ENCODE results near the gene CDC42EP5. TPM values are rescaled to one million over a fixed set of nuclear protein-coding genes. Genes with fewer than 3 reads are reported as not detected.

Gene CDC42EP5
- total and polyA plus RNA-seq, 4 donors, result 0.28 to 2.2 (median 0.84) TPM; not detected in 1

GRCh38 chr19:54420383-54421168 lies 52.5 kb downstream of the CDC42EP5 start:
- TF ChIP-seq TAF1 (conservative IDR thresholded peaks at IDR 0.05) (no peak), JUND (IDR thresholded peaks at IDR 0.05) (no peak), REST (IDR thresholded peaks at IDR 0.05) (no peak), RXRA (IDR thresholded peaks at IDR 0.05) (no peak), MAX (IDR thresholded peaks at IDR 0.05) (no peak), FOXA2 (IDR thresholded peaks at IDR 0.05) (no peak), NR2F2 (IDR thresholded peaks at IDR 0.05) (no peak), SP1 (IDR thresholded peaks at IDR 0.05) (no peak), HNF4A (conservative IDR thresholded peaks at IDR 0.05) (no peak), EGR1 (IDR thresholded peaks at IDR 0.05; ENCODE audit: low read depth in 2 of 2) (no peak), YY1 (IDR thresholded peaks at IDR 0.05) (no peak), ATF3 (IDR thresholded peaks at IDR 0.05) (no peak), GABPA (IDR thresholded peaks at IDR 0.05 in 1 of 2, conservative IDR thresholded peaks at IDR 0.05 in 1 of 2) (no peak)

GRCh38 chr19:54420068-54420382 lies 53.1 kb downstream of the CDC42EP5 start:
- Histone ChIP-seq H3K4me3 (ENCODE audit: low read depth in 1 of 3, low read length in 3 of 3) (no peak overlapping the region), H3K4me1 (ENCODE audit: control insufficient read depth in 4 of 4, insufficient read depth in 4 of 4, low read length in 3 of 4) (no peaks in the 10 kb centered on the region), H3K9me3 (ENCODE audit: control insufficient read depth in 4 of 4, low read length in 3 of 4) (no peaks in the 10 kb centered on the region), H3K9ac (ENCODE audit: low read depth in 1 of 2, low read length in 2 of 2) (no peak overlapping the region), H3K27ac (ENCODE audit: low read depth in 1 of 2, low read length in 2 of 2) (no peak overlapping the region), H3K27me3 (ENCODE audit: control insufficient read depth in 4 of 4, insufficient read depth in 4 of 4, low read length in 3 of 4) (peaks cover 0 to 13% (median 9%) of the 10 kb centered on the region in 4 donors), H3K36me3 (ENCODE audit: control insufficient read depth in 4 of 4, insufficient read depth in 3 of 4, low read depth in 1 of 4, low read length in 3 of 4) (no peaks in the 10 kb centered on the region)
- TF ChIP-seq CTCF (IDR thresholded peaks at IDR 0.05; ENCODE audit: low read depth, low read length, missing input control), result no peak
- no peak for TF ChIP-seq TAF1 (conservative IDR thresholded peaks at IDR 0.05)
- TF ChIP-seq FOXA2 (IDR thresholded peaks at IDR 0.05), result no peak
- TF ChIP-seq EGR1 (IDR thresholded peaks at IDR 0.05; ENCODE audit: low read depth in 2 of 2), result no peak
- no peak for TF ChIP-seq HNF4A (conservative IDR thresholded peaks at IDR 0.05)
- TF ChIP-seq ZBTB33 (IDR thresholded peaks at IDR 0.05), result no peak
- no peak for TF ChIP-seq NR2F2 (IDR thresholded peaks at IDR 0.05)
- no peak for TF ChIP-seq FOXA1 (IDR thresholded peaks at IDR 0.05)
- no peak for TF ChIP-seq SP1 (IDR thresholded peaks at IDR 0.05)
- TF ChIP-seq REST (IDR thresholded peaks at IDR 0.05), result no peak
- no peak for TF ChIP-seq GABPA (IDR thresholded peaks at IDR 0.05 in 1 of 2, conservative IDR thresholded peaks at IDR 0.05 in 1 of 2)
- no peak for TF ChIP-seq RXRA (IDR thresholded peaks at IDR 0.05)
- no peak for TF ChIP-seq ATF3 (IDR thresholded peaks at IDR 0.05)
- TF ChIP-seq YY1 (IDR thresholded peaks at IDR 0.05), result no peak
- no peak for TF ChIP-seq HNF4G (IDR thresholded peaks at IDR 0.05)
- DNase-seq (ENCODE audit: low spot score), result no peak
- WGBS, result 22% methylated on average over 10 of the region's 10 CpGs

More at GRCh38 chr19:54420383-54421168, 52.5 kb downstream of the CDC42EP5 start:
- no peak overlapping the region for H3K9ac ChIP-seq (ENCODE audit: low read depth in 1 of 2, low read length in 2 of 2)
- no peaks in the 10 kb centered on the region for H3K36me3 ChIP-seq (ENCODE audit: control insufficient read depth in 4 of 4, insufficient read depth in 3 of 4, low read depth in 1 of 4, low read length in 3 of 4)
- no peak for DNase-seq (ENCODE audit: low spot score)
- H3K27ac ChIP-seq (ENCODE audit: low read depth in 1 of 2, low read length in 2 of 2), result no peak overlapping the region
- 12% methylated on average over 37 of the region's 37 CpGs for WGBS
- no peaks in the 10 kb centered on the region for H3K4me1 ChIP-seq (ENCODE audit: control insufficient read depth in 4 of 4, insufficient read depth in 4 of 4, low read length in 3 of 4)
- peaks cover 0 to 13% (median 9%) of the 10 kb centered on the region in 4 donors for H3K27me3 ChIP-seq (ENCODE audit: control insufficient read depth in 4 of 4, insufficient read depth in 4 of 4, low read length in 3 of 4)
- no peaks in the 10 kb centered on the region for H3K9me3 ChIP-seq (ENCODE audit: control insufficient read depth in 4 of 4, low read length in 3 of 4)
- H3K4me3 ChIP-seq (ENCODE audit: low read depth in 1 of 3, low read length in 3 of 3), result no peak overlapping the region
